Tibial nerve (tissue), 4 donors: ENCODE measurements around the gene SCN2A. TPM values are rescaled to one million over a fixed set of nuclear protein-coding genes. Genes with fewer than 3 reads are reported as not detected.

Experiments
- DNase-seq, 2 donors: peaks; one replicate each; pipeline ENCODE4 v3.0.0-alpha.2; 2019; ENCODE audit warnings: low spot score in 2 of 2
- H3K27ac ChIP-seq, 4 donors: fragments of 200-600 bp; sonication (generic) in 3 of 4; one replicate each; pipeline ENCODE4 v1.5.1; 2017 to 2019; ENCODE audit warnings: mild to moderate bottlenecking in 1 of 4
- H3K27me3 ChIP-seq, 2 donors: fragments of 200-600 bp; sonication (generic) in 1 of 2; one replicate each; pipeline versions ENCODE4 v1.5.1 to v1.6.0; 2017 to 2019
- H3K36me3 ChIP-seq, 3 donors: fragments of 200-600 bp; sonication (generic); one replicate each; pipeline ENCODE4 v1.5.1; 2018 to 2019
- H3K4me1 ChIP-seq, 4 donors: fragments of 200-600 bp; sonication (generic) in 3 of 4; one replicate each; pipeline ENCODE4 v1.5.1; 2017 to 2019
- H3K4me3 ChIP-seq, 4 donors: fragments of 200-600 bp; sonication (generic) in 3 of 4; one replicate each; pipeline ENCODE4 v1.5.1; 2017 to 2019; ENCODE audit warnings: mild to moderate bottlenecking in 1 of 4, moderate library complexity in 1 of 4
- H3K9me3 ChIP-seq, 4 donors: fragments of 200-600 bp; sonication (generic) in 3 of 4; one replicate each; pipeline ENCODE4 v1.5.1; 2017 to 2019
- CTCF ChIP-seq, 5 experiments: fragments of 200-600 bp in 3 of 5; fragments of 450-650 bp in 2 of 5; sonication (generic) in 3 of 5; IDR thresholded peaks; one replicate each; pipeline ENCODE4 v1.5.1; 2016 to 2019; ENCODE audit warnings: antibody characterized with exemption in 5 of 5, mild to moderate bottlenecking in 3 of 5, moderate library complexity in 2 of 5
- EP300 ChIP-seq, 2 donors: sonication (generic); formaldehyde crosslinking; IDR thresholded peaks; one replicate each; pipeline ENCODE4 v1.6.1; 2017; ENCODE audit warnings: antibody characterized with exemption in 2 of 2, mild to moderate bottlenecking in 1 of 2
- POLR2A ChIP-seq, 2 donors: fragments of 450-650 bp; IDR thresholded peaks; one replicate each; pipeline ENCODE4 v1.6.1; 2017; ENCODE audit warnings: antibody characterized with exemption in 2 of 2, mild to moderate bottlenecking in 2 of 2, moderate library complexity in 2 of 2
- whole genome bisulfite sequencing, 2 donors: methylation state at CpG; one replicate each; pipeline ENCODE4 v1.1.5; 2018; 5-methylcytosine and 5-hydroxymethylcytosine counted together
- total RNA-seq, 4 donors: library from RNA; depleted of rRNA; stranded (reverse); fragments of >200 nt; gene quantifications; one replicate each; pipeline ENCODE4 v1.1.0, GENCODE V29; 2016

The SCN2A gene
- total RNA-seq, 4 donors from 2014 or later: 0.20 to 2.1 (median 0.48) TPM

GRCh38 chr2:165208094-165208493, 31.1 kb upstream of the SCN2A start:
- 70 to 79% methylated on average over 1 of the region's 1 CpG for WGBS, 2 donors
- TF ChIP-seq POLR2A (IDR thresholded peaks at IDR 0.05): no peak
- TF ChIP-seq CTCF (IDR thresholded peaks at IDR 0.05): no peak
- no peak for TF ChIP-seq EP300 (IDR thresholded peaks at IDR 0.05)
- H3K4me3 ChIP-seq: no peak overlapping the region
- H3K36me3 ChIP-seq: no peaks in the 10 kb centered on the region
- H3K4me1 ChIP-seq: no peaks in the 10 kb centered on the region
- no peaks in the 10 kb centered on the region for H3K9me3 ChIP-seq
- no peak for DNase-seq
- no peaks in the 10 kb centered on the region for H3K27me3 ChIP-seq
- no peak overlapping the region for H3K27ac ChIP-seq

- Histone ChIP-seq H3K27ac (no peak overlapping the region), H3K4me3 (no peak overlapping the region), H3K36me3 (no peaks in the 10 kb centered on the region), H3K27me3 (no peaks in the 10 kb centered on the region), H3K9me3 (no peaks in the 10 kb centered on the region), H3K4me1 (no peaks in the 10 kb centered on the region)
- WGBS, 2 donors: 59 to 80% methylated on average over 1 of the region's 1 CpG
- no peak for TF ChIP-seq EP300 (IDR thresholded peaks at IDR 0.05)
- no peak for TF ChIP-seq POLR2A (IDR thresholded peaks at IDR 0.05)
- no peak for TF ChIP-seq CTCF (IDR thresholded peaks at IDR 0.05)
- DNase-seq: no peak
Measured at GRCh38 chr2:165214093-165214492, 25.1 kb upstream of the SCN2A start.

- Histone ChIP-seq H3K36me3 (no peaks in the 10 kb centered on the region), H3K4me3 (no peak overlapping the region), H3K4me1 (no peaks in the 10 kb centered on the region), H3K27me3 (no peaks in the 10 kb centered on the region), H3K9me3 (no peaks in the 10 kb centered on the region), H3K27ac (no peak overlapping the region)
- WGBS, 2 donors: 67 to 69% methylated on average over 3 of the region's 3 CpGs
- DNase-seq: no peak
- TF ChIP-seq POLR2A (IDR thresholded peaks at IDR 0.05): no peak
- TF ChIP-seq EP300 (IDR thresholded peaks at IDR 0.05): no peak
- TF ChIP-seq CTCF (IDR thresholded peaks at IDR 0.05): no peak
Measured at GRCh38 chr2:165219481-165219880, 19.7 kb upstream of the SCN2A start.

- DNase-seq: no peak
- Histone ChIP-seq H3K36me3 (no peaks in the 10 kb centered on the region), H3K4me1 (no peaks in the 10 kb centered on the region), H3K27ac (no peak overlapping the region), H3K4me3 (no peak overlapping the region), H3K27me3 (no peaks in the 10 kb centered on the region), H3K9me3 (no peaks in the 10 kb centered on the region)
- WGBS, 2 donors: 41 to 49% methylated on average over 1 of the region's 1 CpG
- TF ChIP-seq CTCF (IDR thresholded peaks at IDR 0.05): no peak
- no peak for TF ChIP-seq POLR2A (IDR thresholded peaks at IDR 0.05)
- TF ChIP-seq EP300 (IDR thresholded peaks at IDR 0.05): no peak
Measured at GRCh38 chr2:165224941-165225340, 14.3 kb upstream of the SCN2A start.

GRCh38 chr2:165227571-165227970, 11.6 kb upstream of the SCN2A start:
- 86 to 95% methylated on average over 1 of the region's 1 CpG for WGBS, 2 donors
- Histone ChIP-seq H3K36me3 (no peaks in the 10 kb centered on the region), H3K4me1 (no peaks in the 10 kb centered on the region), H3K27me3 (no peaks in the 10 kb centered on the region), H3K9me3 (no peaks in the 10 kb centered on the region), H3K4me3 (no peak overlapping the region), H3K27ac (no peak overlapping the region)
- TF ChIP-seq EP300 (IDR thresholded peaks at IDR 0.05) (no peak), CTCF (IDR thresholded peaks at IDR 0.05) (no peak), POLR2A (IDR thresholded peaks at IDR 0.05) (no peak)
- no peak for DNase-seq
